Kidney glomerular epithelial cell (primary cell): ENCODE results near the gene TTC28.

Experiments used
- DNase-seq: peaks from one replicate; lab custom pipeline; 2025; lab: John Stamatoyannopoulos, UW

TTC28 gene

GRCh38 chr22:27962268-27963044 lies 717.2 kb downstream of the TTC28 start:
- DNase-seq: no peak

- DNase-seq: no peak
Observed at GRCh38 chr22:27961680-27962079, 718.0 kb downstream of the TTC28 start.

GRCh38 chr22:27961182-27961581 lies 718.5 kb downstream of the TTC28 start:
- DNase-seq: no peak

GRCh38 chr22:27959335-27960090 lies 720.1 kb downstream of the TTC28 start:
- no peak for DNase-seq

- no peak for DNase-seq
Observed at GRCh38 chr22:27952779-27953178, 726.9 kb downstream of the TTC28 start.

- DNase-seq: no peak
Observed at GRCh38 chr22:27952091-27952490, 727.5 kb downstream of the TTC28 start.

GRCh38 chr22:27949421-27949820 lies 730.2 kb downstream of the TTC28 start:
- DNase-seq: no peak

GRCh38 chr22:27948569-27948968 lies 731.1 kb downstream of the TTC28 start:
- DNase-seq: no peak

- DNase-seq: no peak
Observed at GRCh38 chr22:27947448-27947847, 732.2 kb downstream of the TTC28 start.

- DNase-seq: no peak
Observed at GRCh38 chr22:27941143-27941542, 738.5 kb downstream of the TTC28 start.

GRCh38 chr22:27937453-27937852 lies 742.2 kb downstream of the TTC28 start:
- DNase-seq: no peak

GRCh38 chr22:27935897-27936296 lies 743.7 kb downstream of the TTC28 start:
- DNase-seq: no peak

GRCh38 chr22:27934069-27934468 lies 745.6 kb downstream of the TTC28 start:
- no peak for DNase-seq

GRCh38 chr22:27933186-27933983 lies 746.3 kb downstream of the TTC28 start:
- no peak for DNase-seq

- no peak for DNase-seq
Observed at GRCh38 chr22:27930331-27931060, 749.1 kb downstream of the TTC28 start.
